Calu3 (cell line): ENCODE measurements around the gene KHK. TPM values are rescaled to one million over a fixed set of nuclear protein-coding genes. Genes with fewer than 3 reads are reported as not detected.

Source experiments
- BruUV-seq: library from RNA; stranded (reverse); fragments of 400-500 nt; replicated peaks from 2 replicates; lab custom pipeline; 2021; lab: Mats Ljungman, UMichigan
- CTCF ChIA-PET: fragments of 300-600 bp; sonication (Branson Sonifier 250); formaldehyde crosslinking; loops from one replicate; lab custom pipeline; 2022; ENCODE audit warnings: antibody characterized with exemption; lab: Charles Lee
- DNase-seq: peaks from one replicate; pipeline ENCODE4 v3.0.0; 2022
- H3K27ac Mint-ChIP-seq: one replicate; pipeline ENCODE4 v1.8.0; 2022; ENCODE audit warnings: mixed read lengths; ENCODE audit not compliant: unreplicated experiment
- H3K27me3 Mint-ChIP-seq: one replicate; pipeline ENCODE4 v1.8.0; 2022; ENCODE audit warnings: mixed read lengths; ENCODE audit not compliant: unreplicated experiment
- H3K36me3 Mint-ChIP-seq: one replicate; pipeline ENCODE4 v1.8.0; 2022; ENCODE audit warnings: mild to moderate bottlenecking, moderate library complexity, mixed read lengths; ENCODE audit not compliant: insufficient read depth, unreplicated experiment
- H3K4me1 Mint-ChIP-seq: one replicate; pipeline ENCODE4 v1.8.0; 2022; ENCODE audit warnings: mild to moderate bottlenecking, low read depth, mixed read lengths; ENCODE audit not compliant: unreplicated experiment
- H3K4me3 Mint-ChIP-seq: one replicate; pipeline ENCODE4 v1.8.0; 2022; ENCODE audit warnings: mild to moderate bottlenecking, low read depth, moderate library complexity, mixed read lengths; ENCODE audit not compliant: unreplicated experiment
- H3K9me3 Mint-ChIP-seq: one replicate; pipeline ENCODE4 v1.8.0; 2022; ENCODE audit warnings: low read depth, mixed read lengths; ENCODE audit not compliant: unreplicated experiment
- CTCF ChIP-seq: fragments of 200-600 bp; IDR thresholded peaks from one replicate; pipeline ENCODE4 v1.8.0; 2022; ENCODE audit warnings: antibody characterized with exemption; ENCODE audit not compliant: unreplicated experiment
- intact Hi-C: fragments of 100-400 bp; cut with micrococcal nuclease; formaldehyde crosslinking; loops from one replicate; pipeline ENCODE4 v1.10.0; 2022; ENCODE audit not compliant: unreplicated experiment
- total RNA-seq: library from RNA; stranded (reverse); gene quantifications from 2 replicates; pipeline ENCODE4 v1.2.3, GENCODE V29; 2022

KHK gene
- total RNA-seq, 1 experiment from 2014 or later: 4.2 TPM

- CTCF ChIA-PET: no interaction called here
- H3K36me3 Mint-ChIP-seq: peaks cover 75% of the 10 kb centered on the region
- intact Hi-C loops: no loop called here
- peaks cover 20% of the 10 kb centered on the region for H3K4me1 Mint-ChIP-seq
- no TSS peak for BruUV-seq
- no peak for DNase-seq
- no peaks in the 10 kb centered on the region for H3K9me3 Mint-ChIP-seq
- peaks cover 17% of the 10 kb centered on the region for H3K27me3 Mint-ChIP-seq
- H3K27ac Mint-ChIP-seq: peak overlapping the region; percentile 24
- TF ChIP-seq CTCF: no peak
- no peak overlapping the region for H3K4me3 Mint-ChIP-seq
Measured at GRCh38 chr2:27054721-27055120, 31.9 kb upstream of the KHK start.

GRCh38 chr2:27057184-27057583 is 29.4 kb upstream of the KHK start:
- peaks cover 3% of the 10 kb centered on the region for H3K4me1 Mint-ChIP-seq
- TF ChIP-seq CTCF: no peak
- intact Hi-C loops: no loop called here
- peaks cover 65% of the 10 kb centered on the region for H3K36me3 Mint-ChIP-seq
- CTCF ChIA-PET: no interaction called here
- DNase-seq: no peak
- no TSS peak for BruUV-seq
- no peak overlapping the region for H3K27ac Mint-ChIP-seq
- H3K9me3 Mint-ChIP-seq: no peaks in the 10 kb centered on the region
- H3K4me3 Mint-ChIP-seq: no peak overlapping the region
- no peaks in the 10 kb centered on the region for H3K27me3 Mint-ChIP-seq

GRCh38 chr2:27058210-27058609 is 28.4 kb upstream of the KHK start:
- Mint-ChIP-seq H3K36me3 (peaks cover 68% of the 10 kb centered on the region), H3K4me3 (no peak overlapping the region), H3K27me3 (no peaks in the 10 kb centered on the region), H3K9me3 (no peaks in the 10 kb centered on the region), H3K4me1 (no peaks in the 10 kb centered on the region), H3K27ac (no peak overlapping the region)
- intact Hi-C loops: no loop called here
- CTCF ChIA-PET: no interaction called here
- TF ChIP-seq CTCF: no peak
- BruUV-seq: no TSS peak
- DNase-seq: no peak

GRCh38 chr2:27059141-27059820 is 27.3 kb upstream of the KHK start:
- intact Hi-C loops: no loop called here
- Mint-ChIP-seq H3K4me3 (no peak overlapping the region), H3K27me3 (no peaks in the 10 kb centered on the region), H3K4me1 (no peaks in the 10 kb centered on the region), H3K27ac (no peak overlapping the region), H3K9me3 (no peaks in the 10 kb centered on the region), H3K36me3 (peaks cover 65% of the 10 kb centered on the region)
- DNase-seq: no peak
- BruUV-seq: no TSS peak
- TF ChIP-seq CTCF: no peak
- CTCF ChIA-PET: no interaction called here
